ENCODE data around the gene CAMK1D. TPM values are rescaled to one million over a fixed set of nuclear protein-coding genes. Genes with fewer than 3 reads are reported as not detected.
A peak's percentile ranks its signal among the peaks of the same experiment; 100 is the strongest.

Gene CAMK1D
- total and polyA plus RNA-seq, 5 donors: 15.2 to 44.1 (median 26.6) TPM

DNA sequence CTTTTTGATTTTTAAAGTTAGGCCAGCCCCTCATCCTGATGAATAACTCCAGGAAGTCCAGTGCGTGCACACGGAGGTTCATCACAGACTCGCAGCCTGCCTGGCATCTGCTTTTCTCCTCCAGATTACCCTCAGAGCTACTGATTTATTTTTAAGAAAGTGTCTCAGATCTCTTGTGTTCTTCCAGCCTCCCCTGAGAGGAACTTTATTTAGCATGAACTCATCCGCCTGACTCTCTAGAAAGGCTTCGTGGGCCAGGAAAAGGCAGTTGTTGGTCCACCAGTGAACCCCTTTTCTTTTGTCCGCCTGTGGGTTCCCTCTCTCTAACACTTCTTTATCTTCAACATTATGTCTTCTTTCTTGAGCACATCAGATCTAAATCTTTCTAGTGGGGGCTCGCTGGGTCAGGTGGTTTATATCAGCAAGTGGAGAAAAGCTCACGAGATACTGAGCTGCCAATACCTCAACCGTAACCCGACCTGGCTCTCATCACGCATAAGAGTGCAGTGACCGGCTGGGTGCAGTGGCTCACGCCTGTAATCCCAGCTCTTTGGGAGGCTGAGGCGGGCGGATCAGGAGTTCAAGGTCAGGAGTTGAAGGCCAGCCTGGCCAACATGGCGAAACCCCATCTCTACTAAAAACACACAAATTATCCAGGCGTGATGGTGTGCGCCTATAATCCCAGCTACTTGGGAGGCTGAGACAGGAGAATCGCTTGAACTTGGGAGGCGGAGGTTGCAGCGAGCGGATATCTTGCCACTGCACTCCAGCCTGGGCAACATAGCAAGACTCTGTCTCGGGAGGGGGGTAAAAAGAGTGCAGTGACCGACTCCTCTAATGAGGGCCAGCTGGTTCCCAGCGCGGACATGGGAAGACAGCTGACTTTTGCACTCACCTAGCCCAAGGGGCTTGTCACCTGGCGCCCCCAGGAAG is 489.9 kb downstream of the CAMK1D start:
- no peak overlapping the region for H3K27ac ChIP-seq (ENCODE audit: low read length)
- WGBS: 76% methylated on average over 27 of the region's 27 CpGs
- ATAC-seq: no peak
- intact Hi-C loops (cut with DNase I): no loop called here
- no peaks in the 10 kb centered on the region for H3K9me3 ChIP-seq (ENCODE audit: control insufficient read depth, low read length)
- no peaks in the 10 kb centered on the region for H3K27me3 ChIP-seq (ENCODE audit: control insufficient read depth, insufficient read depth)
- DNase-seq: peak in 1 of 3 donors; percentile 45
- no peak overlapping the region for H3K4me3 ChIP-seq (ENCODE audit: low read length)
- peaks cover 5% of the 10 kb centered on the region for H3K4me1 ChIP-seq (ENCODE audit: control insufficient read depth, insufficient read depth, low read length)

DNA sequence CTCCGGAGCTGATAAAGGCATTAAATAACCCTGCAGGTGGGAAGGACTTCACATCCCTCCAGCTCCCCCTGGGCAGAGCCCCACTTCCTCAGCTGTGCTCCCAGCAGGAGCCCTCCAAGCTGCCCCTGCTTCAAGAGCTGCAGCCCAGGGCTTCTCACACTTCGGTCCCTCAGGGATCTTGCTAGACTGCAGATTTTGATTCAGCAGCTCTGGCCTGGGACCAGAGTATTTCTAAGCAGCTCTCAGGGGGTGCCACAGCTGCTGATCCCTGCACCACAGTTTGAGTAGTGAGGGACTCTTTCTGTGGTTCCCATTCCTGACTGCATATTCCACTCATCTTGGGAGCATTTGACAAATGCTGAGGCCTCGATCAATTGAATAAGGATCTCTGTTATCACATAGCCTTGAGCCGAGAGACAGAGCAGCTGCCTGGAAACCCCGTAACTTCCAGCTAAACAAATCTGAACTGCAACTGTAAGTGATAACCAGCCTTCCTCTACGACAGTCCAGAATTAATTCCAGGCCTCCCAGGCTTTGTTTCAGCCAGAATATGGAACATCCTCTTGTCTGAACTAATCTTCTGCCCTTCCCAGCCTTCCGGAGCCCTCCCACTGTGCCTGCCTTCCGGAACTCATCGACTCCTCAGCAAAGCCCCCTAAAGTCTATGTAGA is 490.7 kb downstream of the CAMK1D start:
- DNase-seq (peak in 2 of 3 donors; percentile 55 to 65), ATAC-seq (peak; percentile 40 to 54)
- Histone ChIP-seq H3K27ac (ENCODE audit: low read length) (no peak overlapping the region), H3K27me3 (ENCODE audit: control insufficient read depth, insufficient read depth) (no peaks in the 10 kb centered on the region), H3K4me3 (ENCODE audit: low read length) (no peak overlapping the region), H3K9me3 (ENCODE audit: control insufficient read depth, low read length) (no peaks in the 10 kb centered on the region), H3K4me1 (ENCODE audit: control insufficient read depth, insufficient read depth, low read length) (peaks cover 7% of the 10 kb centered on the region)
- intact Hi-C loops (cut with DNase I): loop anchor here in 1 of 4 donors (10.0 kb wide), 1 partner anchor 515 kb away; no protein-coding TSS in a partner anchor
- WGBS: 23% methylated on average over 9 of the region's 9 CpGs

DNA sequence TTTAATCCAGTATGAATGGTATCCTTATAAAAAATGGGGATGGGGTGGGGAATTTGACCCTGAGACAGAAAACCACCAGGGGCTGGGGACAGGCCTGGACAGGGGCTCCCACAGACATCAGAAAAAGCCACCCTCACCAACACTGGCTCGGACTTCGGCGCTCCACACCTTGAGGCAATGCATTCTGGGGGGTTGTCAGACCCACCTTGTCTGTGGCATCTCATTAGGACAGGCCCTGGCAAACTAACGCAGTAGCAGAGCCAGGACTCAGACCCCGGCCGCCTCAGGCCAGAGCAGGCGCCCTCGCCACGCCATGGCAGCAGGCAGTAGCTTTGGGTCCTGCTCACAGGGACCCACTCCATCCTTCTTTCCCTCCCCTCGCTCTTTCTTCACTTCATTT is 492.1 kb downstream of the CAMK1D start:
- 99% methylated on average over 10 of the region's 10 CpGs for WGBS
- intact Hi-C loops (cut with DNase I): loop anchor here in 1 of 4 donors (10.0 kb wide), 1 partner anchor 513 kb away; no protein-coding TSS in a partner anchor
- Histone ChIP-seq H3K4me3 (ENCODE audit: low read length) (no peak overlapping the region), H3K27ac (ENCODE audit: low read length) (no peak overlapping the region), H3K27me3 (ENCODE audit: control insufficient read depth, insufficient read depth) (no peaks in the 10 kb centered on the region), H3K9me3 (ENCODE audit: control insufficient read depth, low read length) (no peaks in the 10 kb centered on the region), H3K4me1 (ENCODE audit: control insufficient read depth, insufficient read depth, low read length) (peaks cover 4% of the 10 kb centered on the region)
- ATAC-seq (no peak), DNase-seq (peak in 1 of 3 donors; percentile 31)

DNA sequence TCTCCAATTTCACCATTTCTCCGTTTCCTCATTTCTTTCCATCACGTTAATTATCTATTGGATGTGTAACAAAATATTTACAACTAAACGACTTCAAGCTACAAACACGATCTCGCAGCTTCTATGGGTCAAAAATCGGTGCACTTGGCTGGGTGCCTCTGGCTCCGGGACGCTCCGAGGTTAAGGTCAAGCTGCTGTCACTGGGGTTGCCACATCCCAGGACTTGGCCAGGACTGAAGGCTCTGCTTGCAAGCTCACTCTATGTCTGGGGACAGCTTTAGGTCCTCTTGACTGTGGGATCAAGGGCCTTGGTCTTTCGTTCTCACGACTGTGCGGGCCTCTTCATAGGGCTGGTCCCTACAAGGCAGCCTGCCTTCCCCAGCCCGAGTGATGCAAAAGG is 492.5 kb downstream of the CAMK1D start:
- DNase-seq (peak; percentile 39 to 70 (median 61)), ATAC-seq (peak in 1 of 2 donors; percentile 10)
- 66% methylated on average over 13 of the region's 13 CpGs for WGBS
- Histone ChIP-seq H3K4me1 (ENCODE audit: control insufficient read depth, insufficient read depth, low read length) (peaks cover 4% of the 10 kb centered on the region), H3K27ac (ENCODE audit: low read length) (no peak overlapping the region), H3K9me3 (ENCODE audit: control insufficient read depth, low read length) (no peaks in the 10 kb centered on the region), H3K4me3 (ENCODE audit: low read length) (no peak overlapping the region), H3K27me3 (ENCODE audit: control insufficient read depth, insufficient read depth) (no peaks in the 10 kb centered on the region)
- intact Hi-C loops (cut with DNase I): loop anchor here in 1 of 4 donors (10.0 kb wide), 1 partner anchor 513 kb away; no protein-coding TSS in a partner anchor

DNA sequence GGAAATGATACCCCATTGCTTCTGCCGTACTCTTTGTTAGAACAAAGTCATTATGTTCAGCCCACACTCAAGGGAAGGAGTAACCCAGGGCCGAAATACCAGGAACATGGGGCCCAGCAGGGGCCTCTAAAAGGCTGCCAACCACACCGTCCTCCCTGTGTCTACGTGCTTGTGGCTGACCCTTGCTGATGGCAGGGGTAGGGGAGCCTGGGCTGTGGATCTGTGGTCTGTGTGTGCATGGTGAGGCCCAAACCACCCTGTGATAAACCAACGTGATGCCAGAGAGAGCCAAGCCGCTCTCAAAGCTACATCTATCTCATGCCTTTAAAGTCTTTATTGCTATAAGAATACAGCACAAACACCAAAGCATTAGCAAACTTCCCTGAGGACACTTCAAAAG is 493.0 kb downstream of the CAMK1D start:
- Histone ChIP-seq H3K9me3 (ENCODE audit: control insufficient read depth, low read length) (no peaks in the 10 kb centered on the region), H3K4me3 (ENCODE audit: low read length) (no peak overlapping the region), H3K27me3 (ENCODE audit: control insufficient read depth, insufficient read depth) (no peaks in the 10 kb centered on the region), H3K4me1 (ENCODE audit: control insufficient read depth, insufficient read depth, low read length) (peaks cover 4% of the 10 kb centered on the region), H3K27ac (ENCODE audit: low read length) (no peak overlapping the region)
- WGBS: 93% methylated on average over 6 of the region's 6 CpGs
- no peak for ATAC-seq
- no peak for DNase-seq
- intact Hi-C loops (cut with DNase I): loop anchor here in 1 of 4 donors (10.0 kb wide), 1 partner anchor 512 kb away; no protein-coding TSS in a partner anchor

DNA sequence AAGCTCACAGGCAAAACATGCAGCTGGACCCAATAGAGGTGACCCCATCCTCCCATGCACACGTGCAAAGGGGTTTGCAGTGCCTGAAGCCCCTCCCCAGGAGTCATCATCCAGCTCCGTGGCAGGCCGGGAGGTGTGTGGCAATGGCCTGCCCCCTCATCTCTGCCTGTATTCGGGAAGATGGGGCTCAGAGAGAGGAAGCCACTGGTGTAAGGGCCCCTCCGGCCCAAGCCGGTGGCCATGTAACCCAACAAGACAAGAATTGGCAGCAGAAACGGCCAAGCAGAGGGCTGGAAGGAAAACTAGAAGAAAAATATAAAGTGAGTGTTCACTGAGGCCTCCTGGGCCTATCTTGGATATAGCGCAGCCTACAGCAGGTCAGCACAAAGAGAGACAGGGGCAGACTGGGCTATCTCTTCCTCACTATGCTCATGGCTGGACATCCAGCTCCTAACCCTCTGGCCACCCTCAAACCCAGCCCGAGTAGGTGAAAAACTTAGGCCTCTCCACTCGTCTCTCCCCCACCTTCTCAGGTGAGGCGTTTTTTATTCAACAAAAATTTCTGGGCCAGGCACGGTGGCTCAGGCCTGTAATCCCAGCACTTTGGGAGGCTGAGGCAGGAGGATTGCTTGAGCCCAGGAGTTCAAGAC is 494.1 kb downstream of the CAMK1D start:
- H3K27me3 ChIP-seq (ENCODE audit: control insufficient read depth, insufficient read depth): no peaks in the 10 kb centered on the region
- ATAC-seq: no peak
- 93% methylated on average over 12 of the region's 12 CpGs for WGBS
- intact Hi-C loops (cut with DNase I): loop anchor here in 1 of 4 donors (10.0 kb wide), 1 partner anchor 511 kb away; no protein-coding TSS in a partner anchor
- no peak overlapping the region for H3K4me3 ChIP-seq (ENCODE audit: low read length)
- peaks cover 2% of the 10 kb centered on the region for H3K4me1 ChIP-seq (ENCODE audit: control insufficient read depth, insufficient read depth, low read length)
- H3K9me3 ChIP-seq (ENCODE audit: control insufficient read depth, low read length): no peaks in the 10 kb centered on the region
- no peak overlapping the region for H3K27ac ChIP-seq (ENCODE audit: low read length)
- DNase-seq: no peak

DNA sequence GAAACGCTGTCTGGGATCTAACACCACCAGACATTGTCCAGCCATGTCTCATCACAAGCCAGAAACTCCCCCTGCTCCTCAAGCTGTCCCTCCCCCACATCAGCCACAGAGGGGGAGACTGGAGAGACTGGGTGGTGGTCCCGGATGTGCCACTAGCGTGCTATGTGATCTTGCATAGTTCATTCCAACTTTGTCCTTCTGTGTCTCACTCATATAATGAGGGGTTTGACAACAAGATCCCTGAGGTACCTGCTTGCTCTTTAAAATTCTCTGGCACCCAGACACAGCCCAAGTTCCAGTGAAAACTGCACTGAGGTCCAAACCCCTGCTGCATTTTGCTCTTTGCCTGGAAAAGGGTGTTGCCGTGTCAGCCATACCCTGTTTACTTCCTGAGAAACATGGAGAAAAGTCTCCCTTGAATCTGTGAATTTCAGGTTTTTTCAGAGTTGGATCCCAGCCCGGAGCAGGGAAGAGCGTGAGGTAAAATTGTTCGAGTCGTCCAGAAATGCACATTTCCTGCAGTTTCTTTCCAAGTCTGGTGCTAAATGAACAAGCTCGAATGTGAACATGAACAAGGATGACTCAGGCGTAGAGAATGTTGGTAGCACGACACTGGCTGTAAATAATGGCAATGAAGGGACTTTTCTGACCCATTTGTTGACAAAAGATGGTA is 495.6 kb downstream of the CAMK1D start:
- intact Hi-C loops (cut with DNase I): loop anchor here in 1 of 4 donors (10.0 kb wide), 1 partner anchor 510 kb away; no protein-coding TSS in a partner anchor

DNA sequence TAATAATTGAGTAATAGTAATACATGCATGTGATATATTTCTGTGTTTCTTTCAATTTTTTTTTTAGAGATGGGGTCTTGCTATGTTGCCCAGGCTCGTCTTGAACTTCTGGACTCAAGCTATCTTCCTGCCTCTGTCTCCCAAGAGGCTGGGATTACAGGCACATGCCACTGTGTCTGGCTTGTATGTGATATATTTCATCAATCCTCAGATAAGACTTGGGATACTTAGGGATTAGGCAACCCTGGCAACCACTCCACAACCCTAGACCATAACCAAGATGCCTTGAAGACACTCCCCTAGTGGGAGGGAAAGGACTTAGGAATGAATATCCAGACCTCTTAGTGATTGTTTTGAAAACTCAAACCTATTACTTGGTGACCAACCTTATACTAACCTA is 497.4 kb downstream of the CAMK1D start:
- DNase-seq (no peak), ATAC-seq (peak in 1 of 2 donors; percentile 42)
- Histone ChIP-seq H3K27me3 (ENCODE audit: control insufficient read depth, insufficient read depth) (no peaks in the 10 kb centered on the region), H3K4me3 (ENCODE audit: low read length) (no peak overlapping the region), H3K27ac (ENCODE audit: low read length) (no peak overlapping the region), H3K9me3 (ENCODE audit: control insufficient read depth, low read length) (no peaks in the 10 kb centered on the region), H3K4me1 (ENCODE audit: control insufficient read depth, insufficient read depth, low read length) (peaks cover 6% of the 10 kb centered on the region)
- WGBS: 30% methylated on average over 1 of the region's 1 CpG
- intact Hi-C loops (cut with DNase I): loop anchor here in 1 of 4 donors (10.0 kb wide), 1 partner anchor 508 kb away; no protein-coding TSS in a partner anchor

More for the DNA sequence above, 495.6 kb downstream of the CAMK1D start:
- Histone ChIP-seq H3K9me3 (ENCODE audit: control insufficient read depth, low read length) (no peaks in the 10 kb centered on the region), H3K4me3 (ENCODE audit: low read length) (no peak overlapping the region), H3K4me1 (ENCODE audit: control insufficient read depth, insufficient read depth, low read length) (peaks cover 4% of the 10 kb centered on the region), H3K27me3 (ENCODE audit: control insufficient read depth, insufficient read depth) (no peaks in the 10 kb centered on the region), H3K27ac (ENCODE audit: low read length) (no peak overlapping the region)
- DNase-seq (no peak), ATAC-seq (peak; percentile 40 to 59)
- 30% methylated on average over 11 of the region's 11 CpGs for WGBS

DNA sequence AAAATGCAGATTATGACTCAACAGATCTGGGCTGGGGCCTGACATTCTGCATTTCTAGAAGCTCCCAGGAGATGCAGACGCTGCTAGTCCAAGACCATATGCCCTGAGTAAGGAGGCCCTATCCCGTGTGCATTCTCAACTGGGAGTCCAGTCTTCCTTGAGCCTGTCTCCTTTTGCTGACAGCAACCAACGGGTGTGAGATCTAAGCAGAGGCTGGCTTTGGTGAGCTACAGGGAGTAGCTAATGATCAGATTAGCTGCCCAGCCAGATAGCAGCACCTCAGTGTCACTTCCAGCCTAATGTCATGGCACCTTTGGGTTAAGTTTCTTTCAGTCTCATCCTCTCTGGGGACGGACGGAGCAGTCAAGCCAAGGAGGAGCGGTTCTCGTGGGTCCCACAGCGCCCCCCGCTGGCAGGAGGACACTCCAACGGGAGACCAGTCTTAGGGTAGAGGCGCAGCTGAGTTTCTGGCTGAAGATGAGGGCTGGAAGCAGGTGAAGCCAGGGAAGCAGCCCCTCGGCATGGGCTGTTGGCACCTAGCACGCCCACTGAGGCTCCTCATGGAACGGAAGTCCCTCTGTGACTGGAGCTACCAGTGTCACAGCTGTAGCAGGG is 498.1 kb downstream of the CAMK1D start:
- intact Hi-C loops (cut with DNase I): loop anchor here in 1 of 4 donors (10.0 kb wide), 1 partner anchor 507 kb away; no protein-coding TSS in a partner anchor
- H3K27me3 ChIP-seq (ENCODE audit: control insufficient read depth, insufficient read depth): no peaks in the 10 kb centered on the region
- DNase-seq (no peak), ATAC-seq (no peak)
- 72% methylated on average over 14 of the region's 14 CpGs for WGBS
- no peak overlapping the region for H3K4me3 ChIP-seq (ENCODE audit: low read length)
- no peak overlapping the region for H3K27ac ChIP-seq (ENCODE audit: low read length)
- peaks cover 6% of the 10 kb centered on the region for H3K4me1 ChIP-seq (ENCODE audit: control insufficient read depth, insufficient read depth, low read length)
- no peaks in the 10 kb centered on the region for H3K9me3 ChIP-seq (ENCODE audit: control insufficient read depth, low read length)
